K562 (cell line): ENCODE measurements around the gene BST1. TPM values are rescaled to one million over a fixed set of nuclear protein-coding genes. Genes with fewer than 3 reads are reported as not detected.

Experiments used
- ATAC-seq: fragments of 200-7000 bp; cut with Tn5 transposase; 3 replicates; pipeline ENCODE4 v1.9.1; 2020; ENCODE audit warnings: moderate library complexity
- BruUV-seq: library from RNA; stranded (reverse); fragments of 400-500 nt; replicated peaks from 2 replicates; lab custom pipeline; 2021; lab: Mats Ljungman, UMichigan
- CTCF ChIA-PET: fragments of 300-600 bp; formaldehyde crosslinking; extraction: SDS; loops from one replicate; lab custom pipeline; 2021; ENCODE audit warnings: low intra/inter-chr PET ratio; lab: Yijun Ruan, JAX
- POLR2A ChIA-PET: fragments of 300-600, 350-650 bp; sonication (Branson Sonifier 250); formaldehyde crosslinking; extraction: SDS; loops from one replicate; lab custom pipeline; 2021; ENCODE audit warnings: antibody characterized with exemption, inconsistent platforms; lab: Yijun Ruan, JAX
- DNase-seq, 4 experiments: peaks; one replicate each; pipeline versions ENCODE4 v3.0.0 to v3.0.0-alpha.2; 2011 to 2018; ENCODE audit warnings: low spot score in 3 of 4, mixed read lengths in 3 of 4; ENCODE audit errors: extremely low read depth in 1 of 4
- FAIRE-seq: peaks from 2 replicates; lab custom pipeline; 2011; peaks lifted over from hg19 to GRCh38; lab: Jason Lieb, UNC
- H2AFZ ChIP-seq: 2 replicates; pipeline ENCODE4 v1.6.0; 2011; ENCODE audit warnings: low read depth, low read length, control low read depth, inconsistent platforms
- H3K27ac ChIP-seq: fragments of 200-600 bp; 3 replicates; pipeline ENCODE4 v1.8.0; 2011; ENCODE audit warnings: low read depth, mild to moderate bottlenecking, control low read depth, inconsistent platforms, low read length, moderate library complexity, mixed read lengths; ENCODE audit errors: extremely low read depth
- H3K27me3 ChIP-seq, 2 experiments: fragments of 300-600 bp in 1 of 2; 2 replicates in 1 of 2; 3 replicates in 1 of 2; pipeline versions ENCODE4 v1.6.0 to v1.8.0; 2011; ENCODE audit warnings: inconsistent platforms in 2 of 2, low read length in 2 of 2, mild to moderate bottlenecking in 1 of 2, mixed read lengths in 1 of 2, moderate library complexity in 1 of 2; ENCODE audit not compliant: control insufficient read depth in 2 of 2, insufficient read depth in 2 of 2
- H3K36me3 ChIP-seq: fragments of 300-600 bp; 3 replicates; pipeline ENCODE4 v1.8.0; 2011; ENCODE audit warnings: mild to moderate bottlenecking, low read length, inconsistent platforms; ENCODE audit not compliant: control insufficient read depth, insufficient read depth
- H3K4me1 ChIP-seq, 2 experiments: fragments of 200-600 bp in 1 of 2; replicated peaks in 1 of 2; 2 replicates in 1 of 2; 3 replicates in 1 of 2; pipeline versions ENCODE4 v1.5.1 to v1.8.0; 2011; ENCODE audit warnings: inconsistent platforms in 2 of 2, low read length in 2 of 2, mild to moderate bottlenecking in 1 of 2, mixed read lengths in 1 of 2, moderate library complexity in 1 of 2; ENCODE audit not compliant: control insufficient read depth in 2 of 2, insufficient read depth in 2 of 2
- H3K4me2 ChIP-seq: 2 replicates; pipeline ENCODE4 v1.6.1; 2011; ENCODE audit warnings: low read length, control low read depth, inconsistent platforms, mixed read lengths; ENCODE audit not compliant: insufficient read depth
- H3K4me3 ChIP-seq: fragments of 200-600 bp; sonication (generic), shearing (Covaris generic); 2 replicates; pipeline ENCODE4 v1.5.1; 2016; ENCODE audit warnings: control low read depth, inconsistent platforms
- H3K79me2 ChIP-seq: fragments of 200-600 bp; 3 replicates; pipeline ENCODE4 v1.8.0; 2011; ENCODE audit warnings: low read length, inconsistent platforms; ENCODE audit not compliant: control insufficient read depth, insufficient read depth
- H3K9ac ChIP-seq, 2 experiments: 2 replicates each; pipeline versions ENCODE4 v1.6.0 to v1.6.1; 2011; ENCODE audit warnings: low read depth in 2 of 2, low read length in 2 of 2, control low read depth in 1 of 2, inconsistent platforms in 1 of 2, mild to moderate bottlenecking in 1 of 2, mixed read lengths in 1 of 2; ENCODE audit not compliant: insufficient read depth in 1 of 2
- H3K9me1 ChIP-seq: one replicate; pipeline ENCODE4 v1.6.0; 2011; ENCODE audit warnings: inconsistent platforms, mild to moderate bottlenecking, low read length, moderate library complexity; ENCODE audit not compliant: control insufficient read depth, insufficient read depth
- H3K9me3 ChIP-seq: replicated peaks from 2 replicates; pipeline ENCODE4 v1.5.1; 2011; ENCODE audit warnings: low read depth, low read length, inconsistent platforms; ENCODE audit not compliant: control insufficient read depth, insufficient read depth
- H4K20me1 ChIP-seq: replicated peaks from 2 replicates; pipeline ENCODE4 v1.6.1; 2011; ENCODE audit warnings: low read length, inconsistent platforms, mixed read lengths; ENCODE audit not compliant: control insufficient read depth, insufficient read depth
- HMG20B ChIP-seq: fragments of 250-450 bp; sonication (Bioruptor Pico); IDR thresholded peaks from 2 replicates; pipeline ENCODE4 v1.5.0; 2021; ENCODE audit warnings: mild to moderate bottlenecking
- HNRNPH1 ChIP-seq: fragments of 200-400 bp; formaldehyde crosslinking; optimal IDR thresholded peaks from 2 replicates; pipeline ENCODE3; 2017; ENCODE audit warnings: low read depth, mild to moderate bottlenecking, low read length, moderate library complexity
- IRF1 ChIP-seq: sonication (generic); formaldehyde crosslinking; IDR thresholded peaks from 2 replicates; pipeline ENCODE4 v1.8.0; 2022; ENCODE audit warnings: missing genetic modification reagents, mild to moderate bottlenecking, borderline replicate concordance
- JUND ChIP-seq, 2 experiments: IDR thresholded peaks; 2 replicates in 1 of 2; 3 replicates in 1 of 2; pipeline ENCODE4 v1.6.1; 2011; ENCODE audit warnings: borderline replicate concordance in 2 of 2, low read depth in 2 of 2, low read length in 2 of 2, improper control_type of control experiment in 1 of 2, missing biosample characterization in 1 of 2, missing genetic modification characterization in 1 of 2, missing genetic modification reagents in 1 of 2
- LARP7 ChIP-seq: fragments of 450-650 bp; IDR thresholded peaks from 2 replicates; pipeline ENCODE4 v1.6.1; 2016
- MAZ ChIP-seq, 2 experiments: fragments of 450-650 bp in 1 of 2; sonication (generic) in 1 of 2; formaldehyde crosslinking; IDR thresholded peaks in 1 of 2; conservative IDR thresholded peaks in 1 of 2; 2 replicates each; pipeline versions ENCODE4 v1.4.0 to v1.5.0; 2020; ENCODE audit warnings: mild to moderate bottlenecking in 1 of 2, missing genetic modification reagents in 1 of 2
- POU5F1 ChIP-seq: fragments of 150-350 bp; IDR thresholded peaks from 2 replicates; pipeline ENCODE4 v1.6.1; 2014; ENCODE audit warnings: borderline replicate concordance, low read length, low read depth, mild to moderate bottlenecking; ENCODE audit not compliant: partially characterized antibody
- RBBP5 ChIP-seq: fragments of 200-600 bp; sonication (generic); IDR thresholded peaks from 2 replicates; pipeline ENCODE4 v1.6.1; 2012; ENCODE audit warnings: borderline replicate concordance, mild to moderate bottlenecking, low read length, control low read depth, inconsistent platforms; ENCODE audit not compliant: insufficient read depth, poor library complexity, severe bottlenecking
- UBTF ChIP-seq, 2 experiments: IDR thresholded peaks; 2 replicates each; pipeline ENCODE4 v1.6.1; 2012; ENCODE audit warnings: improper control_type of control experiment in 2 of 2, low read depth in 2 of 2, low read length in 2 of 2, borderline replicate concordance in 1 of 2
- ZBTB1 ChIP-seq: sonication (generic); formaldehyde crosslinking; IDR thresholded peaks from 2 replicates; pipeline ENCODE4 v1.8.1; 2023; ENCODE audit warnings: missing genetic modification reagents, low read depth, mild to moderate bottlenecking, borderline replicate concordance
- ZNF518B ChIP-seq: fragments of 250-450 bp; sonication (Bioruptor Pico); IDR thresholded peaks from 2 replicates; pipeline ENCODE4 v1.5.0; 2021; ENCODE audit warnings: mild to moderate bottlenecking, moderate library complexity
- WGBS: fragments of 100-300 bp; shearing (Covaris generic); methylation state at CpG from one replicate; pipeline ENCODE4 v1.1.6; 2016; ENCODE audit warnings: low coverage, mixed read lengths; ENCODE audit not compliant: insufficient coverage; ENCODE audit errors: missing lambda C conversion rate; 5-methylcytosine and 5-hydroxymethylcytosine counted together
- in situ Hi-C: fragments of 300-500 bp; cut with MboI; formaldehyde crosslinking; loops from 4 replicates; pipeline ENCODE4 v1.15.0; 2018; ENCODE audit warnings: inconsistent platforms, mixed read lengths
- intact Hi-C: fragments of 100-400 bp; cut with micrococcal nuclease; formaldehyde crosslinking; loops from 2 replicates; pipeline ENCODE4 v1.14.2; 2022
- polyA plus RNA-seq, 8 experiments: library from polyadenylated mRNA; depleted of rRNA in 4 of 8; stranded (reverse) in 5 of 8; unstranded in 3 of 8; fragments of >200 nt; fragmentation: Nextera tagmentation in 2 of 8; fragmentation: Illumina TruSeq in 1 of 8; extraction: Ambion mirVana in 2 of 8; extraction: Trizol in 1 of 8; gene quantifications; 2 replicates each; pipeline versions ENCODE4 v1.2.1 to v1.2.3, GENCODE V29; 2011 to 2014; ENCODE audit warnings: inconsistent platforms in 1 of 8, missing spikeins in 1 of 8
- total RNA-seq, 7 experiments: library from RNA; depleted of rRNA in 6 of 7; stranded (reverse); fragments of >200 nt in 6 of 7; fragmentation: Illumina TruSeq in 2 of 7; extraction: Trizol in 2 of 7; gene quantifications; 2 replicates each; pipeline versions ENCODE4 v1.2.1 to v1.2.3, GENCODE V29; 2011 to 2021; ENCODE audit warnings: low replicate concordance in 1 of 7

BST1 gene
- total and polyA plus RNA-seq, 9 of the 15 experiments (the other 6 are each of a cell fraction or from before 2014, with no cell fraction given): 0.04 to 0.38 (median 0.07) TPM; not detected in 6

DNA sequence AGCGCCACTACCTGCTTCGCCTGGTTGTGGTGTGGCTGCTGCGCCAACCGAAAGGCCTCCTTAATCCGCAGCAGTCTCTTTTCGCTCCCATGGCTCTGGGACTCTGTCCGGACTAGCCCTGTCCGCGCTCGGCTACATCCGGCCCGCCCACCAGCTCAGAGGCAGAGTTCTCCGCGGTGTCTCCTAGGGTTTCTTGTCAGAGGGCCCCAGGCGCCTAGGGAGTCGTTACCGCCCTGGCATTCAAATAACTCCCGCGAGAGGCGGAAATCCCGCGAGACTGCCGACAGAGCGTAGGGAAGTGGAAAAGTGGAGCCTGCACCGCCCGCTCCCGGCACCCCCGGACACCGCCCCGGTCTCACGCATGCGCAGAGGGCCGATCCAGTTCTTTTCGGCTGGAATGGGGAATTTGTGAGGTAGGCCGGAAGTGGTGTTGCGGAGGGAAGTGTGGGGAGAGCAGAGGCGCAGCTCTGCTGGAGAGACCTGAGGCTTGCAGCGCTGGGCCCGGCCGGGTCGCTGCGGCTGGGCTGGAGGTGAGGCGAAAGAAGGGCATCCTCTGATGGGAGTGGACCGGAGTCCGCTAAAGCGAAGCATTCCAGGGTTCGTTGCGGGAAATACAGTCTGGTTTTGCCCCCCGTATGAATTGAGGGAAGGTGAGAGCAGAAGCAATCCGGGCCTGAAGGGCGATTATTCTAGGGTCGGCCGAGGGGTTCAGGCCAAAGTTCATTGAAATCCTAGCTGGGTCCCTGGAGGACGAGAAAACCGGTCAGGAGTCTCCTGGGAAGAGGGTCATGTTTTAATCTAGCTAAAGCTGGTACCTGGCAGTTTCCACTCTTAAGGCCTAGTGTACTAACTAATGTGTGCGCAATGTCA is 21.3 kb upstream of the BST1 start, which contains the start of gene FAM200B:
Gene FAM200B (plus strand): TSS at position 456 of the 870 bp plus-strand sequence. CDS start 5,151 bp downstream, outside the sequence.
- H3K27me3 ChIP-seq: no peaks in the 10 kb centered on the region
- no peaks in the 10 kb centered on the region for H4K20me1 ChIP-seq
- H3K27ac ChIP-seq: peak within 1 kb of the TSS; percentile 87
- peak within 1 kb of the TSS; percentile 91 to 96 for H3K9ac ChIP-seq
- H3K9me1 ChIP-seq: no peaks in the 10 kb centered on the region
- FAIRE-seq: peak; percentile 94
- intact Hi-C loops: loop anchor here (1.0 to 10.0 kb wide), 3 partner anchors 27 to 679 kb away; partner anchors contain the start of genes CPEB2 and TAPT1
- 0% methylated on average over 54 of the region's 56 CpGs for WGBS
- ChIA-PET CTCF (interaction anchor here (0.5 kb wide), 1 partner anchor 78 kb away, joined by 3 read pairs; no protein-coding TSS in a partner anchor), POLR2A (interaction anchor here (0.5 to 2.2 kb wide), 13 partner anchors 10 to 520 kb away, joined by 3 to 9 read pairs (median 3); no protein-coding TSS in a partner anchor)
- ATAC-seq: peak; percentile 88
- H3K4me1 ChIP-seq: peaks cover 4 to 16% of the 10 kb centered on the region in 2 experiments; a peak in 4 of 5 replicates
- in situ Hi-C loops: no loop called here
- H3K79me2 ChIP-seq: peaks cover 83% of the 10 kb centered on the region
- no peaks in the 10 kb centered on the region for H3K9me3 ChIP-seq
- H2AFZ ChIP-seq: peak within 1 kb of the TSS; percentile 92
- peaks cover 30% of the 10 kb centered on the region for H3K36me3 ChIP-seq
- peak within 1 kb of the TSS; percentile 93 for H3K4me2 ChIP-seq
- peak; percentile 99 for DNase-seq
- TSS peak; percentile 71 for BruUV-seq
- H3K4me3 ChIP-seq: peak within 1 kb of the TSS; percentile 67
- TF ChIP-seq HNRNPH1: no peak
- TF ChIP-seq IRF1 (CRISPR knock-in tag): no peak
- TF ChIP-seq ZBTB1: no peak
- TF ChIP-seq UBTF (IDR thresholded peaks at IDR 0.05; ENCODE audit: borderline replicate concordance in 1 of 2, low read depth in 2 of 2, low read length in 2 of 2): peak; percentile 35 to 94; a peak in 3 of 4 replicates
- no peak for TF ChIP-seq LARP7
- TF ChIP-seq HMG20B: no peak
- TF ChIP-seq RBBP5: peak; percentile 89
- peak; percentile 34 for TF ChIP-seq POU5F1
- TF ChIP-seq JUND (IDR thresholded peaks at IDR 0.05; ENCODE audit: borderline replicate concordance, low read depth, low read length): no peak
- TF ChIP-seq JUND (tag; IDR thresholded peaks at IDR 0.05; ENCODE audit: borderline replicate concordance, low read depth, low read length): peak; percentile 23; the same call in 1 of the 3 replicates
- peak in 1 of 2 experiments; percentile 49; a peak in 1 of 4 replicates for TF ChIP-seq MAZ (CRISPR knock-in tag; conservative IDR thresholded peaks at IDR 0.05 in 1 of 2, IDR thresholded peaks at IDR 0.05 in 1 of 2)
- no peak for TF ChIP-seq ZNF518B
